Body of pancreas (tissue), 4 donors: ENCODE measurements around the gene FAM13A. TPM values are rescaled to one million over a fixed set of nuclear protein-coding genes. Genes with fewer than 3 reads are reported as not detected.

Source experiments
- ATAC-seq: fragments of 150-250 bp; one replicate; pipeline ENCODE4 v1.9.1; 2016
- DNase-seq, 4 donors: peaks; one replicate each; pipeline ENCODE4 v3.0.0-alpha.2; 2019
- H3K27ac ChIP-seq, 4 donors: fragments of 200-600 bp; sonication (generic); 1 replicate in 3 of 4; 2 replicates in 1 of 4; pipeline versions ENCODE4 v1.5.1 to v1.6.1; 2016 to 2019; ENCODE audit warnings: mild to moderate bottlenecking in 1 of 4, mixed read lengths in 1 of 4, moderate library complexity in 1 of 4
- H3K27me3 ChIP-seq, 2 donors: fragments of 200-600 bp; sonication (generic); one replicate each; pipeline ENCODE4 v1.6.0; 2016; ENCODE audit warnings: mild to moderate bottlenecking in 1 of 2
- H3K36me3 ChIP-seq, 2 donors: fragments of 200-600 bp; sonication (generic); replicated peaks in 1 of 2; 2 replicates each; pipeline ENCODE4 v1.5.1; 2016; ENCODE audit warnings: low read depth in 2 of 2; ENCODE audit not compliant: insufficient read depth in 1 of 2
- H3K4me1 ChIP-seq: fragments of 200-600 bp; sonication (generic); one replicate; pipeline ENCODE4 v1.6.0; 2016
- H3K4me3 ChIP-seq, 2 donors: fragments of 200-600 bp; sonication (generic); 1 replicate in 1 of 2; 2 replicates in 1 of 2; pipeline ENCODE4 v1.5.1; 2016 to 2019
- H3K9me3 ChIP-seq, 3 donors: fragments of 200-600 bp; sonication (generic); 1 replicate in 2 of 3; 2 replicates in 1 of 3; pipeline ENCODE4 v1.5.1; 2016
- POLR2A ChIP-seq, 3 donors: fragments of 450-650 bp; IDR thresholded peaks; one replicate each; pipeline ENCODE4 v1.6.1; 2016; ENCODE audit warnings: antibody characterized with exemption in 3 of 3, mild to moderate bottlenecking in 2 of 3
- WGBS, 2 donors: methylation state at CpG; one replicate each; pipeline ENCODE4 v1.1.5; 2017; 5-methylcytosine and 5-hydroxymethylcytosine counted together
- intact Hi-C: fragments of 100-400 bp; cut with DNase I; formaldehyde crosslinking; loops from one replicate; pipeline ENCODE4 v1.15.1; 2023
- total RNA-seq, 2 donors: library from RNA; depleted of rRNA; stranded (reverse); fragments of >200 nt; gene quantifications; one replicate each; pipeline ENCODE4 v1.1.0, GENCODE V29; 2016
- TF ChIP-seq, protein P1 (sequence below), 7 experiments: fragments of 450-650 bp in 4 of 7; fragments of 200-600 bp in 3 of 7; sonication (generic) in 3 of 7; IDR thresholded peaks; one replicate each; pipeline ENCODE4 v1.5.1; 2016 to 2019; ENCODE audit warnings: antibody characterized with exemption in 7 of 7

FAM13A gene
- total RNA-seq, 2 donors from 2014 or later, result 59.1 to 64.3 TPM

DNA sequence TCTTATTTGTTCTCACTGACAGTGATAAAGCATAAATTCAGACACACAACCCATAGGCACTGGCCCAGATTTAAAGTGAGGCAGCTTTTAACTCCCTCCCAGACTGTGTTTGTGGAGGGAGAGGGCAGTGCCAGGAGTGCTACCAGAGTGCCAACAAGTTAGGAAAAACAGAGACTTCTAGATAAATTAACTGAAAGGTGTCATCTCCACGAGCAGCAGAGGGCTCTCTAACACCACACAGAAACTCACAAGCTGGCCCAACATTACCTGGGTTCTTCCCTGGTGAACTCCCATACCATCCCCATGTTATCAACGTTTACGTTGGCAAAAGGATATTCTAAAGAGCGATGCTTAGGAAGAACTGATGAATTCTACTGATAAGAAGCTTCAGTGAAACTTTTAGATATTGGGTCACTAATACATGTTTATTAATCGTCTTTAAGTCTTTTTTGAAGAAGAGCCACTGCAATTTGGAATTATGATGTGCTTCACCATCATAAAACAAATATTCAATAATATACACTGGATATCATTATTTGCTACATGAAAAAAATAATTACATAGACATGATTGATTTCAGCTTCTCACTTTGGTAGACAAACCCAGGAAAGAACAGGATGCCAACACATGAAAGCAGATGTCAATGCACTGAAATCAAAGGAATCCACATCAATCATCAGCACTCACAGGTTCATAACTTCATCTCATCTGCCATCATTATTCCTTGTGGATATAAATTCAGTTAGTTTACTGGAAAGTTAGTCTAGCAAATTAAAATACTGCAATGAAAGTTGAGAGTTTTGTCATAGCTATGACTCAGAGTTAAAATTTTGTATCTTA is 238.1 kb downstream of the FAM13A start:
- H3K4me3 ChIP-seq, result no peak overlapping the region
- no peaks in the 10 kb centered on the region for H3K36me3 ChIP-seq
- no peaks in the 10 kb centered on the region for H3K27me3 ChIP-seq
- 18 to 22% methylated on average over 5 of the region's 5 CpGs for WGBS, 2 donors
- peak; percentile 52 to 64 (median 61) for DNase-seq
- H3K27ac ChIP-seq, result peak overlapping the region in 2 of 4 donors; percentile 91 to 97
- H3K9me3 ChIP-seq, result no peaks in the 10 kb centered on the region
- no peak for ATAC-seq
- intact Hi-C loops, result no loop called here
- TF ChIP-seq POLR2A (IDR thresholded peaks at IDR 0.05), result no peak
- TF ChIP-seq, protein P1, sequence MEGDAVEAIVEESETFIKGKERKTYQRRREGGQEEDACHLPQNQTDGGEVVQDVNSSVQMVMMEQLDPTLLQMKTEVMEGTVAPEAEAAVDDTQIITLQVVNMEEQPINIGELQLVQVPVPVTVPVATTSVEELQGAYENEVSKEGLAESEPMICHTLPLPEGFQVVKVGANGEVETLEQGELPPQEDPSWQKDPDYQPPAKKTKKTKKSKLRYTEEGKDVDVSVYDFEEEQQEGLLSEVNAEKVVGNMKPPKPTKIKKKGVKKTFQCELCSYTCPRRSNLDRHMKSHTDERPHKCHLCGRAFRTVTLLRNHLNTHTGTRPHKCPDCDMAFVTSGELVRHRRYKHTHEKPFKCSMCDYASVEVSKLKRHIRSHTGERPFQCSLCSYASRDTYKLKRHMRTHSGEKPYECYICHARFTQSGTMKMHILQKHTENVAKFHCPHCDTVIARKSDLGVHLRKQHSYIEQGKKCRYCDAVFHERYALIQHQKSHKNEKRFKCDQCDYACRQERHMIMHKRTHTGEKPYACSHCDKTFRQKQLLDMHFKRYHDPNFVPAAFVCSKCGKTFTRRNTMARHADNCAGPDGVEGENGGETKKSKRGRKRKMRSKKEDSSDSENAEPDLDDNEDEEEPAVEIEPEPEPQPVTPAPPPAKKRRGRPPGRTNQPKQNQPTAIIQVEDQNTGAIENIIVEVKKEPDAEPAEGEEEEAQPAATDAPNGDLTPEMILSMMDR (IDR thresholded peaks at IDR 0.05), result peak in 6 of 7 experiments; percentile 45 to 75 (median 67)
- peaks cover 58% of the 10 kb centered on the region for H3K4me1 ChIP-seq

DNA sequence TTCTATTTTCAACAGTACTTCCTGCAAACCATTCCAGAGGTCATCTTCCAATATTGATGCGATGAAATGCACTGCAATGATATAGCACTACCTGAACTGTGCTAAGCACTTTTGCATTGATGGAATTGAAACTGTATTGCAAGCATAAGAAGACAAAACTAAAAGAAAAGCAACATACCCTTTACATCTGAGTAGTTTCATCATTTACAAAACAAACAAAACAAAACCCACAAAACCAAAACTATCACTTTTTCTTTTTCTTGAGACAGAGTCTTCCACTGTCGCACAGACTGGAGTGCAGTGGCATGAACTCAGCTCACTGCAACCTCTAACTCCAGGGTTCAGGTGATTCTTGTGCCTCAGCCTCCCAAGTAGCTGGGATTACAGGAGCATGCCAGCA is 239.2 kb downstream of the FAM13A start:
- no peak overlapping the region for H3K27ac ChIP-seq
- H3K4me1 ChIP-seq, result peaks cover 70% of the 10 kb centered on the region
- 79 to 85% methylated on average over 2 of the region's 2 CpGs for WGBS, 2 donors
- H3K9me3 ChIP-seq, result no peaks in the 10 kb centered on the region
- no peaks in the 10 kb centered on the region for H3K27me3 ChIP-seq
- ATAC-seq (no peak), DNase-seq (no peak)
- intact Hi-C loops, result no loop called here
- no peaks in the 10 kb centered on the region for H3K36me3 ChIP-seq
- TF ChIP-seq, protein P1 (IDR thresholded peaks at IDR 0.05), result no peak
- no peak for TF ChIP-seq POLR2A (IDR thresholded peaks at IDR 0.05)
- no peak overlapping the region for H3K4me3 ChIP-seq

GRCh38 chr4:88816360-88816759 is 240.6 kb downstream of the FAM13A start:
- ATAC-seq (no peak), DNase-seq (no peak)
- TF ChIP-seq POLR2A (IDR thresholded peaks at IDR 0.05), result no peak
- TF ChIP-seq, protein P1 (IDR thresholded peaks at IDR 0.05), result no peak
- no peaks in the 10 kb centered on the region for H3K27me3 ChIP-seq
- no peak overlapping the region for H3K27ac ChIP-seq
- intact Hi-C loops, result no loop called here
- H3K4me3 ChIP-seq, result no peak overlapping the region
- 52 to 53% methylated on average over 4 of the region's 4 CpGs for WGBS, 2 donors
- no peaks in the 10 kb centered on the region for H3K9me3 ChIP-seq
- H3K4me1 ChIP-seq, result peaks cover 75% of the 10 kb centered on the region
- no peaks in the 10 kb centered on the region for H3K36me3 ChIP-seq

GRCh38 chr4:88814043-88814617 is 242.9 kb downstream of the FAM13A start:
- DNase-seq (peak; percentile 53 to 77 (median 62)), ATAC-seq (peak; percentile 75)
- intact Hi-C loops, result no loop called here
- Histone ChIP-seq H3K4me3 (no peak overlapping the region), H3K27me3 (no peaks in the 10 kb centered on the region), H3K27ac (peak overlapping the region; percentile 37 to 83 (median 72)), H3K36me3 (no peaks in the 10 kb centered on the region), H3K4me1 (peaks cover 83% of the 10 kb centered on the region), H3K9me3 (no peaks in the 10 kb centered on the region)
- 18 to 19% methylated on average over 6 of the region's 6 CpGs for WGBS, 2 donors
- TF ChIP-seq, protein P1 (IDR thresholded peaks at IDR 0.05), result peak; percentile 19 to 75 (median 57)
- peak in 2 of 3 donors; percentile 6 to 18 for TF ChIP-seq POLR2A (IDR thresholded peaks at IDR 0.05)
